Measurements from ENCODE around the gene DHRS3.

DNA sequence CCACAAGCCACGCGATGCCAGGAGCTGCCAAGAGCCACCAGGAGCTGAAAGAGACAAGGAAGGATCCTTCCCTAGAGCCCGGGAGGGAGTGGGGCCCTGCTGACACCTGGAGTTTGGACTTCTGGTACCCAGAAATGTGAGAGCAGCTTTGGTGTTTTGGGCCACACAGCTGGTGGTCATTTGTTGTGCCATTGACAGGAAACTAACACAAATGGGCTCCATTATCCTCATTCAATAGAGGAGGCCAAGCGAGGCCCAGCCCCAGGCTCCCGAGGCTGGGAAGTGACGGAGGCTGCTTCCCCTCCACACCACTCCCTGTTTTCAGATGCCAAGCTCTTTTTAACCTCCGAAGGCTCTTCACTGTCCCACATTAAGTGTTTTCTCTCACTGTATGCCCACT lies 25.5 kb downstream of the DHRS3 start:
- TF ChIP-seq POLR2A (IDR thresholded peaks at IDR 0.05): no peak
- TF ChIP-seq, protein P1, sequence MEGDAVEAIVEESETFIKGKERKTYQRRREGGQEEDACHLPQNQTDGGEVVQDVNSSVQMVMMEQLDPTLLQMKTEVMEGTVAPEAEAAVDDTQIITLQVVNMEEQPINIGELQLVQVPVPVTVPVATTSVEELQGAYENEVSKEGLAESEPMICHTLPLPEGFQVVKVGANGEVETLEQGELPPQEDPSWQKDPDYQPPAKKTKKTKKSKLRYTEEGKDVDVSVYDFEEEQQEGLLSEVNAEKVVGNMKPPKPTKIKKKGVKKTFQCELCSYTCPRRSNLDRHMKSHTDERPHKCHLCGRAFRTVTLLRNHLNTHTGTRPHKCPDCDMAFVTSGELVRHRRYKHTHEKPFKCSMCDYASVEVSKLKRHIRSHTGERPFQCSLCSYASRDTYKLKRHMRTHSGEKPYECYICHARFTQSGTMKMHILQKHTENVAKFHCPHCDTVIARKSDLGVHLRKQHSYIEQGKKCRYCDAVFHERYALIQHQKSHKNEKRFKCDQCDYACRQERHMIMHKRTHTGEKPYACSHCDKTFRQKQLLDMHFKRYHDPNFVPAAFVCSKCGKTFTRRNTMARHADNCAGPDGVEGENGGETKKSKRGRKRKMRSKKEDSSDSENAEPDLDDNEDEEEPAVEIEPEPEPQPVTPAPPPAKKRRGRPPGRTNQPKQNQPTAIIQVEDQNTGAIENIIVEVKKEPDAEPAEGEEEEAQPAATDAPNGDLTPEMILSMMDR (IDR thresholded peaks at IDR 0.05): no peak
- no peak for TF ChIP-seq POLR2AphosphoS5 (IDR thresholded peaks at IDR 0.05)
